K562 (cell line): ENCODE measurements around the gene TRERF1.

Experiments
- CTCF ChIP-seq, 3 experiments: IDR thresholded peaks in 2 of 3; conservative IDR thresholded peaks in 1 of 3; 2 replicates each; pipeline ENCODE4 v1.5.1; 2011 to 2012; ENCODE audit warnings: low read length in 3 of 3, mild to moderate bottlenecking in 3 of 3, control low read depth in 2 of 3, improper control_type of control experiment in 1 of 3, inconsistent platforms in 1 of 3, low read depth in 1 of 3, mixed read lengths in 1 of 3, moderate library complexity in 1 of 3; ENCODE audit not compliant: insufficient read depth in 2 of 3
- EP300 ChIP-seq: IDR thresholded peaks from 2 replicates; pipeline ENCODE4 v1.6.1; 2012; ENCODE audit warnings: low read length, improper control_type of control experiment
- EZH2 ChIP-seq: IDR thresholded peaks from 2 replicates; pipeline ENCODE4 v1.6.1; 2012; ENCODE audit warnings: low read depth, mild to moderate bottlenecking, inconsistent platforms, low read length, borderline replicate concordance
- GTF2F1 ChIP-seq: IDR thresholded peaks from 2 replicates; pipeline ENCODE4 v1.6.1; 2011; ENCODE audit warnings: low read depth, low read length, improper control_type of control experiment
- NELFE ChIP-seq: IDR thresholded peaks from 2 replicates; pipeline ENCODE4 v1.6.1; 2011; ENCODE audit warnings: mild to moderate bottlenecking; ENCODE audit not compliant: insufficient read depth, insufficient read length
- TF ChIP-seq, protein P1 (sequence below): sonication (generic); formaldehyde crosslinking; IDR thresholded peaks from 2 replicates; pipeline ENCODE4 v1.8.1; 2022; ENCODE audit warnings: missing genetic modification reagents
- TF ChIP-seq, protein P2 (sequence below): fragments of 450-650 bp; formaldehyde crosslinking; IDR thresholded peaks from 2 replicates; pipeline ENCODE4 v1.4.0; 2022; ENCODE audit warnings: missing genetic modification characterization

GRCh38 chr6:42236682-42237473 lies 214.8 kb downstream of the TRERF1 start:
- no peak for TF ChIP-seq GTF2F1
- no peak for TF ChIP-seq NELFE
- TF ChIP-seq, protein P1, sequence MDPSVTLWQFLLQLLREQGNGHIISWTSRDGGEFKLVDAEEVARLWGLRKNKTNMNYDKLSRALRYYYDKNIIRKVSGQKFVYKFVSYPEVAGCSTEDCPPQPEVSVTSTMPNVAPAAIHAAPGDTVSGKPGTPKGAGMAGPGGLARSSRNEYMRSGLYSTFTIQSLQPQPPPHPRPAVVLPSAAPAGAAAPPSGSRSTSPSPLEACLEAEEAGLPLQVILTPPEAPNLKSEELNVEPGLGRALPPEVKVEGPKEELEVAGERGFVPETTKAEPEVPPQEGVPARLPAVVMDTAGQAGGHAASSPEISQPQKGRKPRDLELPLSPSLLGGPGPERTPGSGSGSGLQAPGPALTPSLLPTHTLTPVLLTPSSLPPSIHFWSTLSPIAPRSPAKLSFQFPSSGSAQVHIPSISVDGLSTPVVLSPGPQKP (CRISPR knock-in tag): no peak
- no peak for TF ChIP-seq CTCF (IDR thresholded peaks at IDR 0.05 in 2 of 3, conservative IDR thresholded peaks at IDR 0.05 in 1 of 3; ENCODE audit: insufficient read depth in 2 of 3, low read depth in 1 of 3, low read length in 3 of 3)
- TF ChIP-seq, protein P2, sequence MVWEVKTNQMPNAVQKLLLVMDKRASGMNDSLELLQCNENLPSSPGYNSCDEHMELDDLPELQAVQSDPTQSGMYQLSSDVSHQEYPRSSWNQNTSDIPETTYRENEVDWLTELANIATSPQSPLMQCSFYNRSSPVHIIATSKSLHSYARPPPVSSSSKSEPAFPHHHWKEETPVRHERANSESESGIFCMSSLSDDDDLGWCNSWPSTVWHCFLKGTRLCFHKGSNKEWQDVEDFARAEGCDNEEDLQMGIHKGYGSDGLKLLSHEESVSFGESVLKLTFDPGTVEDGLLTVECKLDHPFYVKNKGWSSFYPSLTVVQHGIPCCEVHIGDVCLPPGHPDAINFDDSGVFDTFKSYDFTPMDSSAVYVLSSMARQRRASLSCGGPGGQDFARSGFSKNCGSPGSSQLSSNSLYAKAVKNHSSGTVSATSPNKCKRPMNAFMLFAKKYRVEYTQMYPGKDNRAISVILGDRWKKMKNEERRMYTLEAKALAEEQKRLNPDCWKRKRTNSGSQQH: no peak
- no peak for TF ChIP-seq EZH2
- no peak for TF ChIP-seq EP300
